Measurements from ENCODE around the gene MKRN2OS.

DNA sequence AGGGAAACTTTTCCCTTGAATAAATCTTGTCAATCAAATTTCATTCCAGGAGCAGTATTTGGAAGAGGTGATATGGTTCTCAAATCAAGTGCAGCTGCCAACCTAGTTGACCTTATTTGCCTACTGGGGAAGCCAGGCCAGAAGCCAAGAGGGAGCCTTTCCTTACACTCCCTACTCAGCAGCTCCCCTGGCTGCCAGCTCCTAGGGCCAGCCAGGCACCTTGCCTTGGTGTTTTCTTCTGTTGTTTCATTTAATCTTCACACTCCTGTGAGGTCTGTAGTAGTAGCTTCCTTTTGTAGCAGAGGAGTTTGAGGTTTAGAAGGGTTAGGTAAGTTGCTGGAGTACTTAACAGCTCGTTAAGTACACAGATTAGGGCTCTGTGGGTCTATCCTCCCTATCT is 22.6 kb downstream of the MKRN2OS start:
- TF ChIP-seq, protein P1, sequence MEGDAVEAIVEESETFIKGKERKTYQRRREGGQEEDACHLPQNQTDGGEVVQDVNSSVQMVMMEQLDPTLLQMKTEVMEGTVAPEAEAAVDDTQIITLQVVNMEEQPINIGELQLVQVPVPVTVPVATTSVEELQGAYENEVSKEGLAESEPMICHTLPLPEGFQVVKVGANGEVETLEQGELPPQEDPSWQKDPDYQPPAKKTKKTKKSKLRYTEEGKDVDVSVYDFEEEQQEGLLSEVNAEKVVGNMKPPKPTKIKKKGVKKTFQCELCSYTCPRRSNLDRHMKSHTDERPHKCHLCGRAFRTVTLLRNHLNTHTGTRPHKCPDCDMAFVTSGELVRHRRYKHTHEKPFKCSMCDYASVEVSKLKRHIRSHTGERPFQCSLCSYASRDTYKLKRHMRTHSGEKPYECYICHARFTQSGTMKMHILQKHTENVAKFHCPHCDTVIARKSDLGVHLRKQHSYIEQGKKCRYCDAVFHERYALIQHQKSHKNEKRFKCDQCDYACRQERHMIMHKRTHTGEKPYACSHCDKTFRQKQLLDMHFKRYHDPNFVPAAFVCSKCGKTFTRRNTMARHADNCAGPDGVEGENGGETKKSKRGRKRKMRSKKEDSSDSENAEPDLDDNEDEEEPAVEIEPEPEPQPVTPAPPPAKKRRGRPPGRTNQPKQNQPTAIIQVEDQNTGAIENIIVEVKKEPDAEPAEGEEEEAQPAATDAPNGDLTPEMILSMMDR (IDR thresholded peaks at IDR 0.05; ENCODE audit: low read depth, low read length, missing input control): no peak
- TF ChIP-seq SP1 (IDR thresholded peaks at IDR 0.05): no peak
- no peak for TF ChIP-seq JUND (IDR thresholded peaks at IDR 0.05)
- TF ChIP-seq YY1 (IDR thresholded peaks at IDR 0.05): no peak
- TF ChIP-seq FOXA2 (IDR thresholded peaks at IDR 0.05): no peak
- TF ChIP-seq, protein P2, sequence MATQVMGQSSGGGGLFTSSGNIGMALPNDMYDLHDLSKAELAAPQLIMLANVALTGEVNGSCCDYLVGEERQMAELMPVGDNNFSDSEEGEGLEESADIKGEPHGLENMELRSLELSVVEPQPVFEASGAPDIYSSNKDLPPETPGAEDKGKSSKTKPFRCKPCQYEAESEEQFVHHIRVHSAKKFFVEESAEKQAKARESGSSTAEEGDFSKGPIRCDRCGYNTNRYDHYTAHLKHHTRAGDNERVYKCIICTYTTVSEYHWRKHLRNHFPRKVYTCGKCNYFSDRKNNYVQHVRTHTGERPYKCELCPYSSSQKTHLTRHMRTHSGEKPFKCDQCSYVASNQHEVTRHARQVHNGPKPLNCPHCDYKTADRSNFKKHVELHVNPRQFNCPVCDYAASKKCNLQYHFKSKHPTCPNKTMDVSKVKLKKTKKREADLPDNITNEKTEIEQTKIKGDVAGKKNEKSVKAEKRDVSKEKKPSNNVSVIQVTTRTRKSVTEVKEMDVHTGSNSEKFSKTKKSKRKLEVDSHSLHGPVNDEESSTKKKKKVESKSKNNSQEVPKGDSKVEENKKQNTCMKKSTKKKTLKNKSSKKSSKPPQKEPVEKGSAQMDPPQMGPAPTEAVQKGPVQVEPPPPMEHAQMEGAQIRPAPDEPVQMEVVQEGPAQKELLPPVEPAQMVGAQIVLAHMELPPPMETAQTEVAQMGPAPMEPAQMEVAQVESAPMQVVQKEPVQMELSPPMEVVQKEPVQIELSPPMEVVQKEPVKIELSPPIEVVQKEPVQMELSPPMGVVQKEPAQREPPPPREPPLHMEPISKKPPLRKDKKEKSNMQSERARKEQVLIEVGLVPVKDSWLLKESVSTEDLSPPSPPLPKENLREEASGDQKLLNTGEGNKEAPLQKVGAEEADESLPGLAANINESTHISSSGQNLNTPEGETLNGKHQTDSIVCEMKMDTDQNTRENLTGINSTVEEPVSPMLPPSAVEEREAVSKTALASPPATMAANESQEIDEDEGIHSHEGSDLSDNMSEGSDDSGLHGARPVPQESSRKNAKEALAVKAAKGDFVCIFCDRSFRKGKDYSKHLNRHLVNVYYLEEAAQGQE (IDR thresholded peaks at IDR 0.05): no peak

All from liver (tissue), 3 donors.